ENCODE results near the gene CST5.
"Not testable (repeated sequence)": the region's sequence is repeated elsewhere in the genome, so short reads cannot be mapped to it uniquely, and the experiment has no call there.

DNA sequence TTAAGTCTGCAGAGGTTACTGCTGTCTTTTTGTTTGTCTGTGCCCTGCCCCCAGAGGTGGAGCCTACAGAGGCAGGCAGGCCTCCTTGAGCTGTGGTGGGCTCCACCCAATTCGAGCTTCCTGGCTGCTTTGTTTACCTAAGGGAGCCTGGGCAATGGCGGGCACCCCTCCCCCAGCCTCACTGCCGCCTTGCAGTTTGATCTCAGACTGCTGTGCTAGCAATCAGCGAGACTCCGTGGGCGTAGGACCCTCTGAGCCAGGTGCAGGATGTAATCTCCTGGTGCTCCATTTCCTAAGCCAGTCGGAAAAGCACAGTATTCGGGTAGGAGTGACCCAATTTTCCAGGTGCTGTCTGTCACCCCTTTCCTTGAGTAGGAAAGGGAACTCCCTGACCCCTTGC is 22.8 kb upstream of the CST5 start:
- not testable (repeated sequence) for TF ChIP-seq FOXA1 (IDR thresholded peaks at IDR 0.05); HDGF (IDR thresholded peaks at IDR 0.05; ENCODE audit: borderline replicate concordance); BHLHE40 (IDR thresholded peaks at IDR 0.05; ENCODE audit: borderline replicate concordance); FOXK2 (IDR thresholded peaks at IDR 0.05); TARDBP (IDR thresholded peaks at IDR 0.05); L3MBTL2 (conservative IDR thresholded peaks at IDR 0.05); ELF4 (IDR thresholded peaks at IDR 0.05); SUZ12 (IDR thresholded peaks at IDR 0.05); SP1 (IDR thresholded peaks at IDR 0.05); FOXM1 (IDR thresholded peaks at IDR 0.05; ENCODE audit: borderline replicate concordance); ZNF384 (IDR thresholded peaks at IDR 0.05); NFRKB (IDR thresholded peaks at IDR 0.05); LEF1 (IDR thresholded peaks at IDR 0.05; ENCODE audit: borderline replicate concordance); ARNT (IDR thresholded peaks at IDR 0.05)

All from HEK293T (cell line).